HG02759 (cell line): ENCODE data around the gene CDHR1.
A peak's percentile ranks its signal among the peaks of the same experiment; 100 is the strongest.
"Not testable (repeated sequence)": the region's sequence is repeated elsewhere in the genome, so short reads cannot be mapped to it uniquely, and the experiment has no call there.

Source experiments
- ATAC-seq: cut with Tn5 transposase; IDR thresholded peaks from one replicate; pipeline ENCODE4 v1.9.1; 2021; ENCODE audit warnings: mild to moderate bottlenecking, moderate library complexity; ENCODE audit not compliant: unreplicated experiment

The CDHR1 gene

DNA sequence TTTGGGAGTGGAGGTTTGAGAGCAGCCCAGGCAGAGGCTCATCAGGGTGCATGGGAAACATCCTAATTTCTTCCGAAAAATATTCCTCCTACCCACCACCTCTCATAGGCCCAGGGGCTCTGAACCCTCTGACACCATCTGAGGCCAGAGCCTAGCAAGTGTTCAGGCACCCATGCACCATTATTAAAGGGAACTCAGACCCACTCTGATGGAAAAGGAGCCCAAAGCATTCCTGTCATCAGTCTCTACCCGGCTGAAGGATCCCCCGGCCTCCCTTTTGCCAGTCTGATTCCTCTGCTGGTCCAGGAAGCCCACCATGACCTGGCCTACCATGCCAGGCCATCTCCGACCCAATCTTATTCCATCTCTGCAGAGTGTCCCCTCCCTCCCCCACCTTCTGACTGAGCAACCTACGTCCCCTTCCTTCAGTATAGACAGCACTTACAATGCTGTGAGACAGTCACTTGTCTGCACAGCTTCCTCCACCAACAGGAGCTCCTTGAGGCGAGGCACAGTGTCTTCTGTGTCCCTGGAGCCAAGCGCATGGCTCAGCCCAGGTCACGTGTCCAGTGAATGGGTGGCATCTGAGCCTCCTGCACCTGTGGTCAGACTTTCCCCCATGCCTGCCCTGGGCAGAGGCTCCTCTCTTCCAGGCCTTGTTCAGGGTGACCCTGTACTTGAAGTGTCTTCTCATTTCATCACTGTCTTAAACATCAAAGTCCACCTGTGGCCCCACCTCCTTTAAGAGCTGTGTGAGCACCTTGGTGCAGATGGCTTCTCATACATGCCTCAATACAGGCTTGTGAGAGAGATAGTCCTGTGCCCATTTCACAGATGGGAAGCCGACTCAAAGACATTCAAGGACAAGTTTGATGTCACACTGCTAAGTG is 21.6 kb upstream of the CDHR1 start:
- peak; percentile 62 for ATAC-seq

DNA sequence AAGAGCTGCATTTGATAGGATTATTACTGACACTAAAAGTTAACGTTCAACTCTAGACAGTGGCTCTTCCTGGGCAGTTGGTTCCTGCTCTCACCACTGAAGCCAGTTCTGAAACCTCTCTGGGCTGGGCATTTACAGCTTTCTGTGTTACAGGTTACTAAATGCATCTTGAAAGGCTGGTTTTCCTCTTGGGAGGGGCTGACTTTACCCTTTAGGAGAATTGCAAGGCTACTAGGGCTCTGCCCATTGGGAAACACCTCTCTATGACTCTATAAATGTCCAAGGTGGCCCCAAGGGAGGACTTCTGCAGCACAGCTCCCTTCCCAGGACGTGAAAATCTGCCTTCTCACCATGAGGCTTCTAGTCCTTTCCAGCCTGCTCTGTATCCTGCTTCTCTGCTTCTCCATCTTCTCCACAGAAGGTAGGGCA is 20.8 kb upstream of the CDHR1 start, which contains the start of gene GPR15LG:
TSS of gene GPR15LG (plus strand) at position 301 of the 429 bp plus-strand sequence. CDS start at position 352, 51 bp downstream.
- no peak for ATAC-seq

DNA sequence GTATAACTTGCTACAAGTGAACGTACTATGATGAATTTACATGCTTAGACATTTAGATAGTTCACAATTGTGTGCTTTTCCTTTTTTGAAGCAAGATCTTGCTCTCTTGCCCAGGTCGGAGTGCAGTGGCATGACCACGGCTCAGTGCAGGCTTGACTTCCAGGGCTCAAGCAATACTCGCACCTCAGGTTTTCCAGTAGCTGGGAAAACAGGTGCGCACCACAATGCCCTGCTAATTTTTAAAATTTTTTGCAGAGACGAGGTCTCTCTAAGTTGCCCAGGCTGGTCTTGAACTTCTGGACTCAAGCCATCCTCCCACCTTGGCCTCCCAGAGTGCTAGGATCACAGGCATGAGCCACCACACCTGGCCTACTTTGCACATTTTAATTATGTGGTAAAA is 18.9 kb upstream of the CDHR1 start:
- no peak for ATAC-seq

DNA sequence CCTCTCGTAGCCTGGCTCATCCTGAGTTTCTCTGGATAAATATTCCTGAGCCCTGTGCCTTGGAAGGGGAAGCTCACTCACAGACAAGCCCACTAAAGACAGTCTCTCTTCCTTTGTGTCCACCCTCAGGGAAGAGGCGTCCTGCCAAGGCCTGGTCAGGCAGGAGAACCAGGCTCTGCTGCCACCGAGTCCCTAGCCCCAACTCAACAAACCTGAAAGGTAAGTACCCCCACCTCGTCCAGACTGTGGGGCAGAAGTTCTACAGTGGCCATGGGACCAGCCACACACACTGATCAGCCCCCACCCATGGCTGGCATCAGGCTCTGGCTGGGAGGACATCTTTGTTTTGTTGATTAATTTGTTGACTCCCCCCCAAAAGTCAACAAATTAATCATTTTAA is 18.0 kb upstream of the CDHR1 start:
- ATAC-seq: no peak

DNA sequence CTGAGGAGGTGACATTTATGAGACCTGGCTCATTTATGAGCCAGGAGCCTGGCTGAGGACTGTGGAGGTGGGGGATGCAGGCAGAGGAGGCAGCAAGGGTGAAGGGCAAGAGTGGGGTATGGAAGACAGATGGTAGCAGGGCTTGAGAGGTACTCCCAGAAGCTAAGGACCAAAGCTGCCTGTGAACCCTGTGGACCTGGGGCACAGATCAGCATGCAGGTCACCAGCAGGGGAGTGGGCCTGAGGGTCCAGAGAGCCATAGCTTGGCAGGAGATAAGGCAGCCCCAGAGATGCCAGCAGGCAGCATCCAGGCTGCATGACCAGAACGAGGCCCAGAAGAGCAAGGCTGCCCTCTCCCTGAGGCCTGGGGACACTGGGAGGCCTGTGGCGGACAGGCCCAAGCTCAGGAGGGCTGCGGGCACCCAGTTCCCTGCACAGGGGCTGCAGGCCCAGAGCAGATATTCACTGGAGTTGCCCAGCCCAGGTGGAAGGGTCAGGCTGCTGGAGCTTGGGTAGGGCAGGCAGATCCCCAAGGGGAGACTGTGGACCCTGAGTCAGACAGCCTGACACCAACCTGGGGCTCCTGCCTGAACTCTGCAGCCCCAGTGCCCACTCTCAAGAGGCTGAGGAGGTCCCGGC is 17.4 kb upstream of the CDHR1 start:
- ATAC-seq: no peak

DNA sequence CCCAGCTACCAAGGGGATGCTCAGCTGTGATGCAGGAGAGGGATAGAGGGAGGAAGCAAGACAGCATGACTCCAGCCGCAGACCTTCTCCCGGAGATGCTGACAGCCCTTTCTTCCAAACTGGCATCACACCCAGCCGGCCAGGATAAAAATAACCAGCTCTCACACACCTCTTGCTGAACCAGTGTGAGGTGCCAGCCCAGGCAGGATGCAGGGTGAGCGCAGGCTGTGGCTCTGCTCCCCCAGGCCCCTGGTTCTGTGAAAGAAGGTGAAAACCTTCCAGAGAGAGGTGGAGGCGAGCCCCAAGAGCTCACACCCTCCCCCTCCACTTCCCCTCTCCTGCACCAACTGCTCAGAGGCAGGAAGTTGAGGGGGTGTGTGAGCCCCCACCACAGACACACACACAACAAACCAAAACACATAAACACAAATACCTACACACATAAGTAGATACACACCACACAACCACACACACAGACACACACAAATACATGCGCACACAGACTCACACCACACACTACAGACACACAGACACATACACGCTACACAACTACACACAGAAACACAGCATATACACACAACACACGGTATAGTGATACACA is 16.7 kb upstream of the CDHR1 start:
- peak; percentile 38 for ATAC-seq

DNA sequence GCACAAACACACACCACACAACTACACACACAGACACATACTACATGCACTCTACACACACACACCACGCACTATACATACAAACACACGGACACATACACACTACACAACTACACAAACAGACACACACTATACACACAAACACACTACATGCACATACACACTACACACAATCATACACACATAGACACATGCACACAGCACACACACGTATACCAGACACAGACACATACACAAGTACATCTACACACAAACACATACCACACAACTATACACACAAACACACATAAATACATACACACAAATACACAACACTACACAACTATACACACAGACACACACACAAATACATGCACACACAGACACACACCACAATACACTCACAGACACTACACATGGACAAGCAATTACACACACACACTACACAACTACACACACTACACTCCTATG is 16.2 kb upstream of the CDHR1 start:
- no peak for ATAC-seq

DNA sequence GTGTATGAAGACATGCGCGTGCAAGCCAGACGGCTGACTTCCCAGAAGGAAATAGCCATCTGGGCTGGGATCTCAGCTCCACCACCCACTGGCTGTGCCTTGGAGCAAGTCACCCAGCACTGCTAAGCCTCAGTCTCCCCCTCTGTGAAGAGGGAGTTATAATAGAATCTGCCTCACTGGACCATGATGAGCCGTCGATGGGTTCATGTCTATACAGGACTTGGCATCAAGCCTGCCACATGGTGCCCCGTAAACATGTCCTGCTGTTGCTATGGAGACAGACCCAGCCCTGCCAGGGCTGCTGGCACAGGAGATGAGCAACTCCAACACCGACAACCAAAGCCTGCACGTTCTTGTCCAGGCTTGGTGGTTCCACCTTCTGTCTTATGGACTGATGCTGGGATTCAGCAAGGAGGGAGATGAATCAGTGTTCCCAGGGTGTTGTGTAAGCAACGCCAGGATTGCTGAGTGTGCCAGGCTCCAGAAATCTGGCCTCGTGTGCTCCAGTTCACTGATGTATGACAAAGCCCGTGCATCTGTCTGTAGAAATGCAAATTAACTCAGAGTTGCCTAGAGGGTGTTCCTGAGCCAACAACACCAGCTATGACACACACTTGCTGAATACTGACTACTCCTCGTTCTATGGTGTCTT is 15.2 kb upstream of the CDHR1 start:
- peak; percentile 90 for ATAC-seq

DNA sequence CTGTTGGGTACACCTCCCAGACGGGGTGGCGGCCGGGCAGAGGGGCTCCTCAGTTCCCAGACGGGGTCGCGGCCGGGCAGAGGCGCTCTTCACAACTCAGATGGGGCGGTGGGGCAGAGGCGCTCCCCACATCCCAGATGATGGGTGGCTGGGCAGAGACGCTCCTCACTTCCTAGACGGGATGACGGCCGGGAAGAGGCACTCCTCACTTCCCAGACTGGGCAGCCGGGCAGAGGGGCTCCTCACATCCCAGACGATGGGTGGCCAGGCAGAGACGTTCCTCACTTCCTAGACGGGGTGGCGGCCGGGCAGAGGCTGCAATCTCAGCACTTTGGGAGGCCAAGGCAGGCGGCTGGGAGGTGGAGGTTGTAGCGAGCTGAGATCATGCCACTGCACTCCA is 14.0 kb upstream of the CDHR1 start:
- not testable (repeated sequence) for ATAC-seq

DNA sequence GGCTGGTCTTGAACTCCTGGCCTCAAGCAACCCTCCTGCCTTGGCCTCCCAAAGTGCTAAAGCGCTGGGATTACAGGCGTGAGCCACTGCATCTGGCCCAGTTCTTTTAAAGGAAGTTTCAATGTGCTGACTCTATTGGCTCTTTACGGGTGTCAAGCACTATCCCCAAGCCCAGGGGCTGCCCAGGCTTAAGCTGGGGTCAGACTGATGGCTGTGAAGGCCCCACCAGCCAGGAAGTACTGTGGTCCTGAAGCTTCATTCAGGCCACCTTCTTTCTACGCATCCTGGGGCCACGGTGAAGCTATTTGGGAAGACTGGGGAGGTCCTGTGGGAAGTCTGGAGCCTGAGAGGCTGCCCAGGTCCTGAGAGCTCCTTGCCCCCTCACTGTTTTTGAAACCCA is 12.7 kb upstream of the CDHR1 start:
- no peak for ATAC-seq

DNA sequence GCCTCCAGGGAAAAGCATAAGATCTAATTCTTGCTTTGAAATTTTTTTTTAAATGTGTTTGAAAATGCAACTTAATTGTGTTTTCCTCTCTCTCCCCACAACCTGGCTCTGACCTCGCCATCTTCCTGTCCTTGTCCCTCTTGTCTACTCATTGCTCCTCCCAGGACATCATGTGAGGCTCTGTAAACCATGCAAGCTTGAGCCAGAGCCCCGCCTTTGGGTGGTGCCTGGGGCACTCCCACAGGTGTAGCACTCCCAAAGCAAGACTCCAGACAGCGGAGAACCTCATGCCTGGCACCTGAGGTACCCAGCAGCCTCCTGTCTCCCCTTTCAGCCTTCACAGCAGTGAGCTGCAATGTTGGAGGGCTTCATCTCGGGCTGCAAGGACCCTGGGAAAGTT is 9.8 kb upstream of the CDHR1 start:
- no peak for ATAC-seq

DNA sequence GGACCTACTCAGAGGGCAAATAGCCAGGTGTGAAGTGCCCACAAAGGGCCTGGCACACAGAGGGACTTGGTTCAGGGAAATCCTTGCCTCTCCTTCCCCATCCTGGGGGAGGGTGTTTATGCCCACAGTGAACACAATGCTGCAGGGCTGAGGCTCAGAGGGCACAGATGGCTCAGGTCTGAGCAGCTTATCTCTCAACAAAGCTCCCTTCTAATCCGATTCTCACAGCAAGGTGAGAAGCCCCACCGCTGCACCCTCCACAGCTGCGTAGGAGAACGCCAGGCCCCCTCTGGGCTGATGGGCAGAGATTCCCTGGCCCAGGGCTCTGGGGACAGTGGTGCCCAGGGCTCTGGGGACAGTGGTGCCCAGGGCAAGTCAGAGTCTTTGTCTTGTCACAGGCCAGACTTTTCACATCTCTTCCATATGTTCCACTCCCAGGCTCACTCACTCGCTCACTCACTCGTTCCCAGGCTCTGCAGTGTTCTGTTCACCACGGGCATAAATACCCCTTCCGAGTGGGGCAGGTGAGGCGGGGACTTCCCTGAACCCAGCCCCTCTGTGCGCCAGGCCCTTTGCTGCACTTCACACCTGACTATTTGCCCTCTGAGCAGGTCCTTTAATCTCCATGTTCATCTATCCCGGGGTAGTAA is 8.7 kb upstream of the CDHR1 start:
- ATAC-seq: no peak

DNA sequence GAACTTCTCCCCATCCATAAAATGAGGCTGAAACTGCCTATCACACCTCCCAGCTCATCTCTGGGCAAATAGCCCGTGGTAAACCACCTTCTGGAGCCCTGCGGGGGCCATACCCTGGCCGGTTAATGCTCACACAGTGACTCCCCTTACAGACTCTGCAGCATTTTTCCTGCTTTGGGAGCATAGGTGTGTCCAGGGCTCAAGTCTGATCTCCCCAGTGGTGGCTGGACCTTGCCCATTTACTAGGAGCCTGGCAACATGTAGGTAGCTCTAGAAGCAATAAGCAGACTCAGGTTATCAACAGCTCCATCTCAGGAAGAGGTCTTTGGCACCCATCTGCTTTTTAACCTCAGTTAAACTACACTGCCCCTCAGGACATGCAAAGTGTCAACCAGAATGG is 5.5 kb upstream of the CDHR1 start:
- ATAC-seq: no peak

DNA sequence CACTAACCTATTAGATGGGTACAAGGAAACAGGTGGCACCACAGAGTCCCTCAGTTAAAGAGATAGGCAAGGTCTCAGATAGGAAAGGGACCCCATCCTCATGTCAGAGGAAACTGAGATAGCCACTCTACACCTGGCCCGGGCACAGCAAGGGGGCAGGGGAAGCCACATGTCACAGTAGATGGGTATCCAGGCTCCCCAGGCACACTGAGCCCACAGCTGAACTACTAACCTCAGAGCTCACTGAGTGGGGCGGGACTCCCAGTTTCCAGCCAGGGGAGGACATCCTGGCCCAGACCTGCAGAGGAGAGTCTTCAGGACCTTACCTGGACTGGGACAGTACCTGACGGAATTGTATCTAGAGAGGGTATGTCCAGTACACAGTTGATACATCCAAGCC is 3.7 kb upstream of the CDHR1 start:
- no peak for ATAC-seq

DNA sequence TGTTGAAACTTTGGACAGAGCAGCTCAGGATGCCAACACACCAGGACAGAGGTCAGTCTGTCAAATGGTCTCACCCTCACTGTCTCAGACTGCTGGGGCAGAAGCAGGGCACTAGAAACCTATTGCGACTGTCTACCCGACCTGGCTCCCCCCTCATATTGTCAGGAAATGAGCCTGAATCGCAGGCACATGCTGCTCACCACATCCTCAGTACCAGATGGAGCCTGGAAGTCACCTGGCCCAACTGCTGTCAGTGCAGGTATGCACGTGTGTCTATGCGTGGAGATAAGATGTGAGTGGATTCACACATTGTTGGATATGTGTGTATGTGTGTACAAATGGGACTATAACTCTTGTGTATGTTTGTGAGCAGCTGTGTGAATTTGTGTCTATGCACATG is 3.2 kb upstream of the CDHR1 start:
- no peak for ATAC-seq

DNA sequence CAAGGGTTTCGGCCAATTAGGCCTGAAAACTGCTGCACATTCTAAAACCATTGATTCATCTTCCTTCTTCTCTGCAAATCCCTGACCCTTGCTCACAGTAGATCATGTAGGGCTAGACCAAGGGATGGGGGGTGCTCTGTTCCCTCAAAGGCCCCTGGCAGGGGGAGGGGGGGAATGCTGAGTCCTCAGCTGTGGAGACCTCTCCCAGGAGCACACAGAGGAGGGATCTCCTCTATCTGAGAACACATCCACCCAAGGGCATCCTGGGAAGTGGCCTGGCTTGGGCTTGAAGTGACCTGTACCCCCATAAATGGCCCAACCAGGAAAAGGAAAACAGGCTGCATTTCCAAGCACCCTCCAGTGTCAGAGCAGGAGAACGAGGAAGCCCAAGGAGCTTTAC is 1.0 kb upstream of the CDHR1 start:
- ATAC-seq: no peak

DNA sequence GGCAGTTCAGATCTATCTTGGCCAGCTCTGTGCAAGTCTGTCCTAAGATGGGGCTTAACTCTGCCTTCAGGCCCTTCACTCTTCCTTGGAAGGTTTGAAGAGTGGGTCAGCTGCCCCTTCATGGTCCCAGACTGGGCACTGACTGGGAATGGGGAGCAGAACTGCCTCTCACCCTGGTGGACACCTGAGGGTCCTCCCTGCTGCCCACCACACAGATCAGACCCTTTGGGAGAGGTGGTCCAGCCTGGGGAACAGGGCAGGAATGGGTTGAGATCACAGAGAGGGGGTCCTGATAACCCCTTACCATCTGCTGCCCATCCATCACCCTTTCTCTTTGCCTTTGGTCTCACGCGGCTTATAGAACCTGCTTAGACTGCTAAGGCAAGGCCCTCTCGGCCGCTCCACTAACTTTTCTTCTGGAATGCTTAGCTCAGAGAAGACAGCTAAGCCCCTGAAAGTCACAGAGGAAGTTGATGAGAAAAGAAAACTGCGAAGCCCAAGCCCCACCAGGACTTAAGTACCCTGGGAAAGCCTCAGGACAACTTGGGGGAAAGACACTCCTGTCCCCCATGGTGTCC is 402 bp upstream of the CDHR1 start:
- peak; percentile 14 for ATAC-seq

DNA sequence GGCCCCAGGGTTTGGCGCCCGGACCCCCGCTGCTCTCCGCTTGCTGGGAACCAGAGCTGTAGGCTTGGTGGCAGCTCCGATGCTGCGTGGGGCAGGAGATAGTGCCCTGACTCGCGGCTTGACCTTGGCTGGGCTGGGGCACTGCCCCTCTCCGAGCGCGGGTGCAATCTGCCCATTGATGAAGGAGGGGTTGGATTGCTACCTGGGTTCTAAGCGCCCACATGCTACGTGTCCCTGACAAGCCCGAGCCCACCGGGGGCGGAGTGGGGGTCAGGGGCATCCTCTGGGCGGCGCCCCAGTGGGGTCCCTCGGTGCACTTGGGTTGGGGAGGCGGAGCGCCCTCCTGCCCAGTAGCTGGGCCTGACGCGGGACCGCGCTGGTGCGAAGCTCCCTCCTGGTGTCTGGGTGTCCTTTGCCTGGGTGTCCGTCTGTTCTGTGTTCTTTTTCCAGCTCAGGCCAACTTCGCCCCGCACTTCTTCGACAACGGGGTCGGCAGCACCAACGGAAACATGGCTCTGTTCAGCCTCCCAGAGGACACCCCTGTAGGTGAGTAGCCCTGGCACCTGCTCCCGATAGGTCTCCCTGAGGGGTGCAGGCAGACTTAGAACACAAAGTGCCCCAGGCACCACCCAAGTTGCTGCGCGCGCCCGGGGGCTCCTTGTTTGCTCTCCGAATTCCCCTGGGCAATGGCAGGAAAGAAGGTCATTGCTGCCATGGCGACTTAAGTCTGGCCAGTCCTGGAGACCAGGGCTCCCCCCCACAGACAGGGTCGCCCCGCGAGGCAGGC is 900 bp downstream of the CDHR1 start:
- ATAC-seq: no peak

DNA sequence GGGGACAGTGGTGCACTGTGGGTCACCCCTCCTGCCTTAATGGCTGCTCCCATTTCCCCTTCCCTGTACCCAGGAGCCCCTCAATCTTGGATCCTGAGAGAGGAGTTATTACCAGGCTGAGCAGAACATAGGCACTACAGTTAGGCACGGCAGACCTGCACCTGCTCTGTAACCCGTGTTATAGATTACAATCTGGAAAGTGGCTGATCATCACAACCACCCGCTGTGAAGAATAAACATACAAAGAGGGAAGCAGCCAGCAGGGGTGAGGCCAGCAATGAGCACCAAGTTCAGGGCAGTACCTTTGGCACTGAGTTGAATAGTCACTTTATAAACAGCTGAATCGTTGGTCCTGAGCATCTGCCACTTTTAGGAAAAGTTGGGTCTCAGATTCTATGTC is 1.7 kb downstream of the CDHR1 start:
- no peak for ATAC-seq

DNA sequence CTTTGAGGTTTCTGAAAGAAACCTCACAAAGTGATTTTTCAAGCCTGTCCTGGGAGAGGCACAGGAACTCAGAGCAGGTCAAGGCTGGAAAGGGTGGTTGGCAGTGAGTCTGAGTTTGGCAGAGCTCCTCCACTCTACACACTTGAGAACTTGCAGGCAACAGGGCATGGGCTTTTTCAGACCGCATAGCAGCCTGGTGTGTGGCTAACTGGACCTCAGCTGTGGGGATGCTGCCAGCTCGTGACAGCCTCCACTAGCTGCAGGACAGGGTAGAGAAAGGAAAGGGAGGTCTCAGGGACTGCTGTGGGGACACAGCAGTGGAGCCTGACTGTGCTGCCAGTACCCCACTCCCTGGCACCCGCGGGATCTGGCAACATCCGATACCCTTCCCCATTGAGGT is 2.6 kb downstream of the CDHR1 start:
- ATAC-seq: no peak
